Stimulated activated naive CD4-positive, alpha-beta T cell treated with Interleukin-2 at 50 U/mL for 16 hours (primary cell): ENCODE results near the gene ZC3H15.

Source experiments
- DNase-seq: peaks from one replicate; lab custom pipeline; 2025; lab: John Stamatoyannopoulos, UW

Gene ZC3H15

DNA sequence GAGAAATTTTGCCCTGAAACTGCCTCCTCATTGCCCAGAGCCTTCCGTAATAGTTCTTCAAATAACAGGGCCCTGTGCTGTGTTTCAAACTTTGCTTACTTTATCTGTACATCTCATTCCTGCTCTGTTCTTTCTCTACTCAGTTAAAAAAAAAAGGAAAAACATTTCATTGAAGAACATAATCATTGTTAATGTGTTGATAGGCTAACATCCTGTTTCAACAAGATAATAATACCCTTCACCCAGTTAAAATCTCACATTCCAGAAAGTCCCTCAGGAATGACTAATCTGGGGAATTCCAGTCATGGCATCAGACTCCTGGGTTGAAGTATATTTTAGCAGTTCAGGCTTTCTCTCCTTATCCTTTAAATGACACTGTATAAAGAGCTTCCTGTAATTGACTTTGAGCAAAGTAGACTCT, 58.2 kb downstream of the ZC3H15 start:
- DNase-seq = no peak

DNA sequence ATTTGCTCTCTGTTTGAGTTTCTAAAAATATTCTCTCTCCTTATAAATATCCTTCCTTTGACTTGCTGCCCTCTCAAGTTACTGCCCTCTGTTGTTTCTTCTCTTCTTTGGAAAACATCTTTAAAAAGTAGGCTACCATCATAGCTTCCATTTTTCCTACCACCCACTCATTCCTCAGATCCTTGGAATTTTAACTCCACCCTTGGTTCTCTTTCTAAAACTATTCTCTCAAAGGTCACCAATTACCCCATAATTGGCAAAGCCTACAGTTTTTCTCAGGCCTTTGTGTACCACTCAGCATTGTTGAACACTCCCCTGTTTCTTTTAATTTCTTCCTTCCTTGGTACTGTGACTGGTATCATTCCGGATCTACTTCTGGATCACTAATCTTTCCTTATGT, 60.8 kb downstream of the ZC3H15 start:
- DNase-seq = no peak

DNA sequence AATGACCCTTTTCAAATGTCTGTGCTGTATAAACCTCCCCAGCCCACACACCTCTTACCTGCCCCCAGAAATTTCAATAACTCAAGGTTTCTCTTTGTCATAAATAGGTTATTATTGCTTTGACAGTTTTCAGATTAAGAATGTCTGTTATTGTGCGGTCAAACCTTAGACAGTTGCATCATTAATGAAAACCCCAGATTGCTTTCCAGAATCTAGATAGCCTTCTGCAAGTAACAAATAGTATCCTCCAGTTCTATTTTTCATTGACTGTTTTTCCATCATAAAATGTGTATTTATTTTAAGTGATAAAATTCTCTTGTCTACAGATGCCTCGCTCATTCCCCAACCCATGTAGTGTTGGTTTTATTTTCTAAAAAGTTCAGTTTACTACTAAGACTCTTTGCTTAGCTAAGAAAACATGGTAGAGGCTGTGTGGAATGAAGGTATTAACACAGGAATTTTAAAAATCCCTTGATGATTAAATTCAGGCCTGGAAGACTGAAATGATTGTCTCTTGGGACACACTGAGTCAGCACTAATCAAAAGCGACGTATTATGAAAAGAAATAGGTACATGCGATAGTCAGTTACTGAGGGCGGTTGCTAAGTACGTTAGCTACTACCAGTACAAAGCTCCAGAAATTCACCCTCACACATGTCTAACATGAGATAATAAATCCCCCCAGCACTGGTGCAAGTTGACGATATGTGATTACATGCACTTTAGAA, 65.4 kb downstream of the ZC3H15 start:
- DNase-seq = no peak

DNA sequence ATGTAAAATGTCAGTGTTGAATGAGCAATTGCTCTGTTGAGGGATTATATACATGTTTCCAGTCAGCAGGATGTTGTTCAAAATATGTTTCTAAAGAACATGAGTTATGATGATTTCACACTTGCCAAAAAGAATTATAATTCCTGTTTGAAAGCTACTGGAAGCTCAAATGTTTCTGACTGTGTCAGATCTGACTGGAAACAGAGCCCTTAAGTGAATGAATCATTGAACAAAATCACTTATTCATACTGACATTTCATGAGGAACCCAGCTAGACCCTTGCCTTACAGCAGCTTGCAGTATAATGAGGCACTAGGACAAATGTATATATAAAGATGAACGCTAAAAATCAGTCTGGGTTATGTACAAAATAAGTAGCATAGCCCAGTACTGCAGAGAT, 68.4 kb downstream of the ZC3H15 start:
- DNase-seq = no peak

DNA sequence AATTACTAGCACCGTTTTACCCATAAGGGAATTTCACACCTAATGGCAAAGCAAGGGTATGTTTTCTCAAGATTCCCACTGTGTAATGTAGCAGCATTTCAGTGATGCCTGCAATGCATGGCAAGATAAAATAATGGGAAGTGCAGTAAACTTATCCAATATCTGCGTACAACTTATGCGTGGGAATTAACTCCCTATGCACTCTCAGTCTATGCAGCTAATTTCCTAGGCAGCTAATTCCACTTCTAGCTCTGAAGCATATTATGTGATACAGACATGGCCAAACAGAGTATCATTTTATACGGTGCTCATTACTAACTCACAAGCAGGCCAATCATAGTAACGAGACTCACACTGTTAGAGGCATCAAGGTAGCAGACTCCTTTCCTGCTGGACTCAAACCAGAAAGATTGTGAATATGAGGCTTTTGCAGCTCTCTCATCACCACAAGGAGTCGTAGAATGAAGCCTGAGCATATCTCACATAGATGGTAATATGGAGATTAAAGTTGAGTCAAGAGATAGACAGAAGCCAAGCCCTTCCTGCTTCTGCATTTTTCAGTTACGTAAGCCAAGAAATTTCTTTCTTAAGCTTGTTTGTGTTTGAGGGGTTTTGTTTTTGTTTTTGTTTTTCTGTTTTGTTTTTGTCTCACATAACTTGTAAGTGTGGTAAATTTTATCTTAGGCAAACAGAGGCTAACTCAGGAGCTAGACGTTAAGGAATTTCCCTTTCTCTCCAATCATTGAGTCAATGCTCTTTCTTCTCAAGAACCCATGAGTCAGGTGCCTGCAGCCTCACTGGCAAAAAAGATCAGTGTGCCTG, 69.0 kb downstream of the ZC3H15 start:
- DNase-seq = no peak

DNA sequence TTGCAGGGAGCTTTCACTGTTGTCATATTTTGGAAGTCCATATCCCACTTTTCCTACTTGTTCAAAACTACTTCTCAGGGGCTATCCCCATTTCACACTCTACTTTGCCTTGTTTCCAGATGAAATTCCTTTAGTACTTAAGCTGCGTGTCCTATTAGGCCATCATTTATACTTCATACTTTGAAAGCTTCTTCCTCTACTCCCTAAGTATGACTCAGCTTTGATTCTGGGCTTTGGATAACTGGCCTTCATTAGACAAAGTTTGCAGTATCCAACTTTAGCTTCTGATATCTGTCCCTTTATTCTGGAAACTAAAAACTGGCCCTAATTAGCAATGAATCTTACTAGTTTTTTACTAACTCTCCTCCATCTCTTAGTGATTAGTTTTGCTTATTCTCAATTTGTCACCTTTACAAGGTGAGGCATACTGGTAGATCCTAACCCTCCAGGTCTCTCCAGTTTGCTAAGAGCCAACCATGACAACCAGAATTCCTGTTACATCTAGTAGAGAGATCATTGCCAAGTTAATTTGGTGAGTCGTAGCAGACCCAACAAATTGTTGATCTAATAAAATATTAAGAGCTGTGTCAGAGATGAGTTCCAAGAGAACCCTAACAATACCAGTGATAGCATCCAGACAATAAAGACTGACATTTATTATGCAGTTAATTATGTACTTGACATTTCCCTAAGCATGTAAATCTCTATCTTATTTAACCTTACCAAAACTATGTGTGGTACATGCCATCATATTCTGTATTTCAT, 72.6 kb downstream of the ZC3H15 start:
- DNase-seq = no peak
